ENCODE results near the gene APOA4.

APOA4 gene

GRCh38 chr11:116830184-116830912 lies 7.2 kb upstream of the APOA4 start:
- no peak for DNase-seq (ENCODE audit: low read depth in 2 of 2)

- no peak for DNase-seq (ENCODE audit: low read depth in 2 of 2)
Observed at GRCh38 chr11:116829525-116830183, 6.5 kb upstream of the APOA4 start, which contains the start of gene APOC3. Gene APOC3 (plus strand): TSS chr11:116829907. CDS start chr11:116830583, 676 bp downstream.

DNA sequence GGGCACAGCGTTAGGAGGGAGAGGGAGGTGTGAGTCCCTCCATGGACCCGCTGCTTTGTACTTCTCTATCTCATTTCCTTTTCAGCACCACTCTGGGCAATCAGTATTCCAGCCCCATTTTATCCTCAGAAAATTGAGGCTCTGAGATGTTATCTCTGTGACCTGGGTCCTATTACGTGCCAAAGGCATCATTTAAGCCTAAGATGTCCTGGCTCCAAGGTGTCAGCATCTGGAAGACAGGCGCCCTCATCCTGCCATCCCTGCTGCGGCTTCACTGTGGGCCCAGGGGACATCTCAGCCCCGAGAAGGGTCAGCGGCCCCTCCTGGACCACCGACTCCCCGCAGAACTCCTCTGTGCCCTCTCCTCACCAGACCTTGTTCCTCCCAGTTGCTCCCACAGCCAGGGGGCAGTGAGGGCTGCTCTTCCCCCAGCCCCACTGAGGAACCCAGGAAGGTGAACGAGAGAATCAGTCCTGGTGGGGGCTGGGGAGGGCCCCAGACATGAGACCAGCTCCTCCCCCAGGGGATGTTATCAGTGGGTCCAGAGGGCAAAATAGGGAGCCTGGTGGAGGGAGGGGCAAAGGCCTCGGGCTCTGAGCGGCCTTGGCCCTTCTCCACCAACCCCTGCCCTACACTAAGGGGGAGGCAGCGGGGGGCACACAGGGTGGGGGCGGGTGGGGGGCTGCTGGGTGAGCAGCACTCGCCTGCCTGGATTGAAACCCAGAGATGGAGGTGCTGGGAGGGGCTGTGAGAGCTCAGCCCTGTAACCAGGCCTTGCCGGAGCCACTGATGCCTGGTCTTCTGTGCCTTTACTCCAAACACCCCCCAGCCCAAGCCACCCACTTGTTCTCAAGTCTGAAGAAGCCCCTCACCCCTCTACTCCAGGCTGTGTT lies 5.8 kb upstream of the APOA4 start:
- no peak for DNase-seq (ENCODE audit: low read depth in 2 of 2)

DNA sequence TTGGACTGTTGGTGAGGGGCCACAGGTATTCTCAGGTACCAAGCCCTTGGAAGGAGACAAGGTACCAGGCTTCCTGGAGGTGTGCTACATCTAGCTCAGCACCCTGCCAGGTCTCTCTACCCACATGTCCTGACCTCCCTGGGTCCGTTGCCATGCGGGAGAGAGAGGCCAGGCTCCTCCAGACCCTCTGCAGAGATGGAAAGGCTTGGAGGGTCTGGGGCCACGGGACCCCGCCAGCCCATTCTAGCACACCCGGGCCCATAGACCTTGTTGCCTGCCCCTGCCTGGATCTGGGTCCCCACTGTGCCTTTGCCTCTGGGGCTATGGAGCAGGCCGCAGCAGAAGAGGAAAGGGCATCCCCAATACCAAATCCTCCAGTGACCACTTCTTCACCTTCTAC lies 4.4 kb upstream of the APOA4 start:
- no peak for DNase-seq (ENCODE audit: low read depth in 2 of 2)

GRCh38 chr11:116826751-116827431 lies 3.8 kb upstream of the APOA4 start:
- DNase-seq (ENCODE audit: low read depth in 2 of 2), result no peak

GRCh38 chr11:116825854-116826750 lies 3.0 kb upstream of the APOA4 start:
- DNase-seq (ENCODE audit: low read depth in 2 of 2), result no peak

DNA sequence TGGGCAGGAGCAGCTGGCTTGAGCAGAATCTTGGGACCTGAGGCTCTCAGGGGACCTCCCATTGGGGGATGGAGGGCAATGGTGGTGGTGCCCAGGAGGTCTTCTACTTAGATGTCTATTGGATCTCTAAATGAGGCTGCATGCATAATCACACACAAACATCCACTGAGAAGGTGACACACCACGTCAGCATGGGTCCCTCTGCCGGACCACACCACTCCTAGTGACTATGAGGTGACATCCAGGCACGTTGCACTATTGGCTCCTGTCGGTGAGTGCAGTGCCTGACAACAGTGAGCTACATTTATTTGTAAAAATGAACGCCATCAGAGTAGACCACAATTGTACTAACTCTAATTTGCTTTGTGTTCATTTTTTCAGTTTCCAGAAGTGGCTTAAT lies 2.3 kb upstream of the APOA4 start:
- DNase-seq (ENCODE audit: low read depth in 2 of 2), result no peak

DNA sequence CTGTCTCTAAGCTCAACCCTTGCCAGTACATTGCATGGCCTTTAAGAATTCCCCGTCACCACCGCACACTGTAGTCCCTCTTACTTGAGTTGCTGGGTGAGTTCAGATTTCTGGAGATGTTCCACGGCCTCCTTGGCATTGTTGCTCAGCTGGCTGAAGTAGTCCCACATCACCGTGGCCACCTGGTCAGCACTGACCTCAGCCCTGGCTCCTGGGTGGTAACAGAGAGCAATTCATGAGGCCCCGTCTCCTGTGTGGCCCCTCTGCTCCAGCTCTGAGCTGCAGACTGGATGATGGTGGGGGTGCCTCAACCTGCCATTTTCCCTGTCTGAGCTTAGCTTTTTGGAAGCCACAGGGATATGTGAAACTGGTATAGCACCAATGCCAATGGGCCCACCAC lies 529 bp downstream of the APOA4 start:
- DNase-seq (ENCODE audit: low read depth in 2 of 2), result no peak

DNA sequence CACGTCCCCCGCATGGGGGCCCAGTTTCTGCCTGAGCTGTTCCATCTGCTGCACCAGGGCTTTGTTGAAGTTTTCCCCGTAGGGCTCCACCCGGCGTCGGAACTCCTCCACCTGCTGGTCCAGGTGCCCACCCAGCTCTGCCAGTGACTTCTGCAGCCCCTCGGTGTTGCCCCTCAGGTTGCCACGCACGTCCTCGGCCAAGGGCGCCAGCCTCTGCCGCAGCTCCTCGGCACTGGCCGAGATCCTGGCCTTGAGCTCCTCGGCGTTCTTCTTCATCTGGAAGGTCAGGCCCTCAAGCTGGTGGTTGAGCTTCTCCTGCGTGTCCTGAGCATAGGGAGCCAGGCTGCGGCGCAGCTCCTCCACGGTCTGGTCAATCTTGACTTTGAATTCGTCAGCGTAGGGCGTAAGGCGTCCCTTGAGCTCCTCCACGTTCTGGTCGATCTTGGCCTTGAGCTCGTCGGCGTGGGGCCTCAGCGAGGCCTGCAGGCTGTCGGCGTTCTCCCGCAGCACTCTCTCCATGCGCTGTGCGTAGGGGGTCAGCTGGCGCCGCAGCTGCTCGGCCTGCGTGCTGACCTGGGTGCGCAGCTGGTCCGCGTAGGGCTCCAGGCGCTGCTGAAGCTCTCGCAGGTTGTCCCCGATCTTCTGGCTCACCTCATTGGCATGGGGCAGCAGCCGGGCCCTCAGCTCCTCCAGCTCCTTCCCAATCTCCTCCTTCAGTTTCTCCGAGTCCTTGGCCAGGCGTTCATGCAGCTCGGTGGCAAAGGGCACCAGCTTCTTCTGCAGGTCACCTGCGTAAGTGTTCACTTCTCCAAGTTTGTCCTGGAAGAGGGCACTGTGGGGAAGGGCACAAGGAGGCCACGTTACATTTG lies 1.8 kb downstream of the APOA4 start:
- DNase-seq (ENCODE audit: low read depth in 2 of 2), result no peak

- DNase-seq (ENCODE audit: low read depth in 2 of 2), result no peak
Observed at GRCh38 chr11:116819049-116819448, 4.1 kb downstream of the APOA4 start.

DNA sequence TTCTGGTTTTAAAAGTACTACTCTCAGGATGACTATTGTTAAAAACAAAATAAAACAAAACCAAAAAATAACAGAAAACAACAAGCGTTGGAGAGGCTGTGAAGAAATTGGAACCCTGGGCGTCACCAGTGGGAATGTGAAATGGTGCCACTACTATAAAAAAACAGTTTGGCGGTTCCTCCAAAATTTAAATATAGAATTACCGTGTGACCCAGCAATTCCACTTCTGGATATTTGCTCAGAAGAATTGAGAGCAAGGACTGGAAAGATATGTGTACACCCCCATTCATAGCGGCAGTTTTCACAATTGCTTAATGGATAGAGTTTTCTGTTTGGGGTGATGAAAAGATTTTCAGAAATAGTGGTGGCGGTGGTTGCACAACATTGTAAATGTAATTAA lies 8.6 kb downstream of the APOA4 start:
- DNase-seq (ENCODE audit: low read depth in 2 of 2), result no peak

GRCh38 chr11:116813781-116814471 lies 9.2 kb downstream of the APOA4 start:
- no peak for DNase-seq (ENCODE audit: low read depth in 2 of 2)

DNA sequence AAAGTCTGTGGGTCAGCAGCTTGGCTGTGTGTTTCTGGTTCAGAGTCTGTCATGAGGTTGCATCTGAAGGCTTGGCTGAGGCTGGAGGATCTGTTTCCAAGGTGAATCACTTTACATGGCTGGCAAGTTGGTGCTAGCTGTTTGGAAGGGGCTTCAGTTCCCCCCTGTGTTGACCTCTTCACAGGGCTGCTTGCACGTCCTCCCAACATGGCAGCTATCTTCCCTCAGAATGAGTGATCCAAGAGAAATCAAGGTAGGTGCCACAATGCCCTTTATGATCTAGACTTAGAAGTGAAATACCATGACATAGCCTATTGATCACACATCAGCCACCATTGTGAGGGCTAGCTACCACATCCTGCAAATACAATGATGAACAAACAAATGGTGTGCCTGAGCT lies 9.9 kb downstream of the APOA4 start:
- no peak for DNase-seq (ENCODE audit: low read depth in 2 of 2)

DNA sequence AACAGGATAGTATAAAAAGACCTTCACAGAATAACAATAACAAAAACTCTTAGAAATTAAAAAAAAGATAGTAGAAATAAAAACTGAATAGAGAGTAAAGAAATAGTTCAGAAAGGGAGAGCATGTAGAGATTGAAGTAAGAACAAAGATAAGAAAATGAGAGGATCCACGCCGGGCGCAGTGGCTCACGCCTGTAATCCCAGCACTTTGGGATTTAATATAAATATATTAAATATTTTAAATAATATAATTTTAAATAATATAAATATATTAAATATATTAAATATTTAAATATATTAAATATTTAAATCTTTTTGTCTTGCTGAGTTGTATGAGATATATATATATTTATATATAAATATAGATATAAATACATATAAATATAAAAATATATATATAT lies 11.0 kb downstream of the APOA4 start:
- no peak for DNase-seq (ENCODE audit: low read depth in 2 of 2)

DNA sequence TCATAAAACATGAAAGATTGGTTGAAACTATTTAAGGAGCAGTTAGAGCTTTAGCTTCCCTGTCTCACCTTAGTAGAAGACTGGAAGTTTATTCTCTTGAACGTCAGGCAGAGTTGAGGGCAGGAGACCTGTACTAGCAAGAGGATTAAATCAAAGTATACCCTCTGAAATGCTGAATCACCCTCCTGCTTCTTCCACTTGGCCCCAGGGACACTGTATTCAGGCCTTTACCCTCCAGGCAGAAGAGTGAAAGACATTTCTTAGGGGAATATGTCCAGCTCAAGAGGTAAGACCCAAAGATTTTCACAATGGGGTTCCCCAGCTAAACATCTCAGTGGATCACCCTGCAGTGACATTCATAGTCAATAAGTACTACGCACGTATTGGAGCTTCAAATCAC lies 11.9 kb downstream of the APOA4 start:
- DNase-seq (ENCODE audit: low read depth in 2 of 2), result no peak

DNA sequence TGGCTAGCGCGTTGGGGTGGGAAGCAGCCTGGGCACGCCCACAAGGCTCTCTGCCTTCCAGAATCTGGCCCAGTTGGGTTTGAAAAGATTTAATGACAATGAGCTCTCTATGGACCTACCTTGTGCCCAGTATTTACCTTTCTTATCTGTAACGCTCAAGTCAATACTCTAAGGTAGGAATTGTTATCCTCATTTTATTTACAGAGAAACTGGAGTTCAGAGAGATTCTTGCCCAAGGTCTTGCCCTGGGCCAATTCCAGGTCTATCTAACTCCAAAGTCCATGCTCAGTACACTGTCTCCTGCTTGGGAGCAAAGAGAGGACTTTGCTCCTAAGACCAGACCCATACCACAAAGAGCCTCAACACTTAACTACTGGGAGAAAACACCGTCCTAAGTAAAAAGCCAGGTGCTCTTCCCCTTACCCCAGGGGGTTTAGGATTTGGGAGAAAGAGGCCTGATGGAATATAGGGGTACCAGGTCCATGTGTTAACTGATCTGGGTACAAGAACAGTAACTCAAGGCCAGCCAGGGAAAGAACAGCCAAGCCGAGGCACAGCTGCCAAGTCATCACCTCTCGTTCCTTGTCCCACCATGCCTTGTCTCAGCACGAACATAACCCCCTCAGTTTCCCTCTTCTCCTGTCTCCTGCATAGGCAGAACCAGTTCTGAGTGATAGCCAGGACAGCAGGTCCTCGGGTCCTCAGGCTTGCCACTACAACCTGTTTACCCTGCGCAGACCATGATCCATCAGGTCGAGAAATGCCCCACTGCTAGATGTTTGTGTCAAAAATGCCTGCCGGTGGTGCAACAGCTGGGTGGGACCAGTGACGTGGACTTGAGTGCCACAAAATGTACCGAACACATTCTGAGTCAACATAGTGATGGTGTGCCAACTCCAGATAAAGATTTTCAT lies 14.6 kb downstream of the APOA4 start:
- no peak for DNase-seq (ENCODE audit: low read depth in 2 of 2)

DNA sequence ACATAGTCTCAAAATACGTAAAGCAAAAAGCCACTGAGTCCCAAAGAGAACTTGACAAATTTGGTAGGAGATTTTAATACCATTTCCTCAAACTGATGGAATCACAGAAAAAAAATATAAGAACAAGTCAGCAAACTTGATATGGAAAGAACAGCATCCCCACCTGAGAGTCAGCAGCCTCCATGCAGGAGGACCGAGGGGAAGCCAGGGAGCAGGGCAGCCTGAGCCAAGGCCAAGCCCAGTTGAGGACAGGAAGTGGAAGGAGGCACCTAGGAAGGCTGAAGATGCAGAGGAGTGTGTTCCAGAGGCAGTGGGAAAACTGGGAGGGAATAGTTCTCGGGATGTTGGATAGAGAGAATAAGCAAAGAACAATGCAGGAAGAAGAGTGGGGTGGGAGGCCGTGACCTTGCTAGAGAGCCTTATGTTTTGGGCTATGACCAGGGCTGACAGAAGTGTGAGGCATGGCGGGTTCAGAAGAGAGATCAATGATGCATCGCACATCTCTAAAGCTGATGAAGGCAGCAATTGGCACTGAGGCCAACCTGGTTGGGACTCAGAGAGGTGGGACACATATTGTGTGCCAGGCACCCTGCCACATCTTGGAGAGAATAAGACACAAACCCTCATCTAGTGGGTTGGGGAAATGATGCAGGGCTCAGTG lies 15.4 kb downstream of the APOA4 start:
- no peak for DNase-seq (ENCODE audit: low read depth in 2 of 2)

GRCh38 chr11:116804001-116804400 lies 19.1 kb downstream of the APOA4 start:
- no peak for DNase-seq (ENCODE audit: low read depth in 2 of 2)
